Activated T-cell treated with anti-CD3 and anti-CD28 coated beads, Interleukin-2, amount 50 U/mL, for 72 hours (primary cell): ENCODE data around the gene ANP32A. TPM values are rescaled to one million over a fixed set of nuclear protein-coding genes. Genes with fewer than 3 reads are reported as not detected.

Source experiments
- ATAC-seq, 2 donors: fragments of 150-1000 bp; cut with Tn5 transposase; replicated peaks in 1 of 2; 2 replicates each; pipeline ENCODE4 v1.10.0; 2021; ENCODE audit warnings: moderate library complexity in 2 of 2, mild to moderate bottlenecking in 1 of 2
- DNase-seq, 2 donors: peaks; one replicate each; pipeline ENCODE4 v3.0.0; 2021 to 2022; ENCODE audit warnings: mixed read lengths in 1 of 2
- H3K27ac Mint-ChIP-seq: one replicate; pipeline ENCODE4 v1.8.0; 2022; ENCODE audit warnings: mild to moderate bottlenecking, moderate library complexity, mixed read lengths
- H3K27me3 Mint-ChIP-seq: one replicate; pipeline ENCODE4 v1.8.0; 2022; ENCODE audit warnings: low read depth, mixed read lengths
- H3K36me3 Mint-ChIP-seq, 2 donors: one replicate each; pipeline ENCODE4 v1.8.0; 2022; ENCODE audit warnings: mixed read lengths in 2 of 2, mild to moderate bottlenecking in 1 of 2; ENCODE audit not compliant: insufficient read depth in 2 of 2
- H3K4me1 Mint-ChIP-seq: one replicate; pipeline ENCODE4 v1.8.0; 2022; ENCODE audit warnings: low read depth, mixed read lengths
- H3K4me3 Mint-ChIP-seq, 2 donors: one replicate each; pipeline ENCODE4 v1.8.0; 2022; ENCODE audit warnings: mild to moderate bottlenecking in 2 of 2, mixed read lengths in 2 of 2, moderate library complexity in 2 of 2
- H3K9me3 Mint-ChIP-seq, 2 donors: one replicate each; pipeline ENCODE4 v1.8.0; 2022; ENCODE audit warnings: mixed read lengths in 2 of 2
- total RNA-seq, 2 donors: library from RNA; stranded (reverse); gene quantifications; one replicate each; pipeline ENCODE4 v1.2.3, GENCODE V29; 2022

Gene ANP32A
- total RNA-seq, 2 donors from 2014 or later = 200 to 204 TPM

DNA sequence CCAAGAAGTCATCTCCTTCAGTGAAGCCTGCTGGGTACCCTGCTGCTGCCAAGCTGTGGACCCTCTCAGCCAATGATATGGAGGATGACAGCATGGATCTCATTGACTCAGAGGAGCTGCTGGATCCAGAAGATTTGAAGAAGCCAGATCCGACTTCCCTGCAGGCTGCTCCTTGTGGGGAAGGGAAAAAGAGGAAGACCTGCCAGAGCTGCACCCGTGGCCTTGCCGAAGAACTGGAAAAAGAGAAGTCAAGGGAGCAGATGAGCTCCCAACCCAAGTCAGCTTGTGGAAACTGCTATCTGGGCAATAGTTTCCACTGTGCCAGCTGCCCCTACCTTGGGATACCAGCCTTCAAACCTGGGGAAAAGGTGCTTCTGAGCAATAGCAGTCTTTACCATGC is 13.7 kb upstream of the ANP32A start:
- H3K27ac Mint-ChIP-seq = no peak overlapping the region
- no peak for DNase-seq
- H3K4me3 Mint-ChIP-seq = no peak overlapping the region
- peaks cover 9% of the 10 kb centered on the region for H3K27me3 Mint-ChIP-seq
- ATAC-seq = no peak
- peaks cover 6 to 8% of the 10 kb centered on the region in 2 donors for H3K36me3 Mint-ChIP-seq
- H3K4me1 Mint-ChIP-seq = peaks cover 27% of the 10 kb centered on the region
- H3K9me3 Mint-ChIP-seq = peaks cover 4 to 8% of the 10 kb centered on the region in 2 donors

GRCh38 chr15:68833700-68834331 is 13.1 kb upstream of the ANP32A start:
- H3K27me3 Mint-ChIP-seq = peaks cover 5% of the 10 kb centered on the region
- DNase-seq = no peak
- peaks cover 6 to 8% of the 10 kb centered on the region in 2 donors for H3K36me3 Mint-ChIP-seq
- peak in 1 of 2 donors; percentile 26 for ATAC-seq
- H3K4me1 Mint-ChIP-seq = peaks cover 32% of the 10 kb centered on the region
- no peak overlapping the region for H3K4me3 Mint-ChIP-seq
- H3K27ac Mint-ChIP-seq = no peak overlapping the region
- H3K9me3 Mint-ChIP-seq = peaks cover 4 to 8% of the 10 kb centered on the region in 2 donors

GRCh38 chr15:68830141-68830785 is 9.6 kb upstream of the ANP32A start:
- no peaks in the 10 kb centered on the region for H3K9me3 Mint-ChIP-seq
- ATAC-seq = peak in 1 of 2 donors; percentile 74
- H3K27ac Mint-ChIP-seq = no peak overlapping the region
- peaks cover 33% of the 10 kb centered on the region for H3K4me1 Mint-ChIP-seq
- DNase-seq = peak in 1 of 2 donors; percentile 46
- H3K27me3 Mint-ChIP-seq = peaks cover 8% of the 10 kb centered on the region
- no peak overlapping the region for H3K4me3 Mint-ChIP-seq
- H3K36me3 Mint-ChIP-seq = no peaks in the 10 kb centered on the region

DNA sequence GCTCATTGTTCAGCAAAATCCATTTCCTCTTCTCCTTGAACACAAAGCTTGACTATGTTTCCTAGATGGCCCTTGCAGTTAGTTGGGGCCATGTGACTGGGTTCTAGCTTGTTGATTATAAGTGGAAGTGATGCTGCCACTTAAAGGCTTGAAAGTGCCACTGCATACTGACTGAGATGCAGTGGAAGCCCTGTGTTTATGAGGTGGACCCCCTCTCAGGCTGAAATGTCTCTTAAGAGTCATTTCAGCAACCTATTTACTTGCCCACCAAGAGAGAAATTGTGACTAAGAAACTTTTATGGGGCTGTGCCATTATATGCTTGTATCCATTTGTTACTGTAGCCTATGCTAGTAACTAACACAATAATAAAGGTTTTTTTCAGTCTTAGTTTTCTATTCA is 8.4 kb upstream of the ANP32A start:
- H3K9me3 Mint-ChIP-seq = no peaks in the 10 kb centered on the region

DNA sequence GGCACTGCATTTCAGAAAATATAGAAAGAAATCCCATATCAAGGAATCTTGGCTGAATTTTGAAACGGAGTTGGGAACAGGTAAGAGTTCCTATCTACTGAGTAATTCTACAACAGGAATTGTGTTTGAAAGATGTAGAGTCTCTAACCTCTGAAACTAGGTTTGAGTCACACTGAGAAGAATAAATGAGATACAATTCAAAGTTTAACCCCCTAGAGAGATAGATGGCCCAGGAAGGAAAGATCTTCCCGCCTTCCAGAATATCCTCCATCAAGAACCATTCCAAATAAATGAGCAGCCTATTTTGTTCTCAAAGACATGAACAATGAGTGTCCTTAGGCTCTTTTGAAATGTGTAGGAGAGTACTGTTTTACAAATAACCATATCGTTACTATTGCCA is 2.9 kb upstream of the ANP32A start:
- no peak overlapping the region for H3K4me3 Mint-ChIP-seq
- H3K9me3 Mint-ChIP-seq = no peaks in the 10 kb centered on the region
- no peak overlapping the region for H3K27ac Mint-ChIP-seq
- peaks cover 8% of the 10 kb centered on the region for H3K27me3 Mint-ChIP-seq
- DNase-seq (no peak), ATAC-seq (no peak)
- H3K36me3 Mint-ChIP-seq = peaks cover 9 to 16% of the 10 kb centered on the region in 2 donors
- peaks cover 23% of the 10 kb centered on the region for H3K4me1 Mint-ChIP-seq

More for the DNA sequence above, 8.4 kb upstream of the ANP32A start:
- ATAC-seq (peak; percentile 86 to 95), DNase-seq (peak; percentile 19 to 31)
- H3K27me3 Mint-ChIP-seq = peaks cover 8% of the 10 kb centered on the region
- H3K4me3 Mint-ChIP-seq = no peak overlapping the region
- H3K27ac Mint-ChIP-seq = no peak overlapping the region
- peaks cover 28% of the 10 kb centered on the region for H3K4me1 Mint-ChIP-seq
- H3K36me3 Mint-ChIP-seq = no peaks in the 10 kb centered on the region

DNA sequence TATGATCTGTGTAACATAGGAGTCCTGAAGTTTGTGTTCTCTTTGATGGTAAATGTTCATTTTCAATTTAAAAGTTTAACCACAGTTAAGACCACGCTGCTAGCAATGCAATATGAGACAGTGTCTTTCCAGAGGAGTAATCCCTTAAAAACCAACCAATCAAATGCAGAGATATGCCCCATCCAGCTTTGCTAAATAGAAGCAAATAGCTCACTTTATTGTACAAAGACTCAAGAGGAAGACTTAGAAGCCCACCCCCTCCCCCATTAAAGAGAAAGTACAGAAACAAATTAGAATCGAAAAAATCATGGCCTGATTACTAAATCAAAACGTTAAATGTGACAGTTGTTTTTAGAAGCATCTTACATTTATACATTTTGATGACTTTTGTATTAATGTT is 2.1 kb upstream of the ANP32A start:
- H3K36me3 Mint-ChIP-seq = peaks cover 9 to 16% of the 10 kb centered on the region in 2 donors
- H3K4me3 Mint-ChIP-seq = peak overlapping the region; percentile 51 to 100
- no peak for DNase-seq
- no peak for ATAC-seq
- H3K9me3 Mint-ChIP-seq = no peaks in the 10 kb centered on the region
- H3K4me1 Mint-ChIP-seq = peaks cover 23% of the 10 kb centered on the region
- H3K27me3 Mint-ChIP-seq = peaks cover 6% of the 10 kb centered on the region
- no peak overlapping the region for H3K27ac Mint-ChIP-seq

DNA sequence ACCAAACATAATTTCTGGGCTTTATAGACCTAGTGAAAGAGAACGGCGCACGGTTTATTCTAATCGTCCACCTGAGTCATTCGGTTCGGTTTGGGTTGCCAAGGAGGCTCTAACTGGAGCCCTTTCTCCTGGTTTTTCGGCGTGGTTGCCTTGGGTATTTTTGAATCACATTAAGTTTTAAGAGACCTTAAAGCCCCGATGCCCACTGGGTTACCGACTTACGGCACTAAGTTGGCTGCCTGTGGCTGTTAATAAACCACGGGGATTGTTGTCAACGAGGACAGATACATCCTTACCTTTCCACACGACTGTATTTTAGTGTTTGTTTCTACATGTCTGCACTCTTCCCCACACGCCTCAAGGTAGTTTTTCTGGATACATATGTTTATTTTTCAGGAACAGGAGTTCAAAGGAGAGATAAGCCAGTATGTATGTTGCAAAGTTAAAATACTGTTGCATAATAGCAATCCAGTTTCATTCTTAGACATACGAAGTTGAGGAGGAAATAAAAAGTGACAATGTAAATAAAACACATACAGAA is 1.2 kb upstream of the ANP32A start:
- Mint-ChIP-seq H3K9me3 (no peaks in the 10 kb centered on the region), H3K36me3 (peaks cover 11 to 20% of the 10 kb centered on the region in 2 donors), H3K27me3 (no peaks in the 10 kb centered on the region), H3K4me1 (peaks cover 29% of the 10 kb centered on the region), H3K4me3 (peak overlapping the region; percentile 99 to 100), H3K27ac (peak overlapping the region; percentile 86)
- DNase-seq (peak; percentile 27 to 29), ATAC-seq (no peak)

- peaks cover 11 to 20% of the 10 kb centered on the region in 2 donors for H3K36me3 Mint-ChIP-seq
- H3K27ac Mint-ChIP-seq = peak overlapping the region; percentile 86
- H3K9me3 Mint-ChIP-seq = no peaks in the 10 kb centered on the region
- H3K4me1 Mint-ChIP-seq = peaks cover 35% of the 10 kb centered on the region
- DNase-seq = peak in 1 of 2 donors; percentile 19
- H3K27me3 Mint-ChIP-seq = no peaks in the 10 kb centered on the region
- H3K4me3 Mint-ChIP-seq = peak overlapping the region; percentile 99 to 100
- peak in 1 of 2 donors; percentile 9 for ATAC-seq
These were observed 620 bp upstream of the ANP32A start for GRCh38 chr15:68821190-68821840.

DNA sequence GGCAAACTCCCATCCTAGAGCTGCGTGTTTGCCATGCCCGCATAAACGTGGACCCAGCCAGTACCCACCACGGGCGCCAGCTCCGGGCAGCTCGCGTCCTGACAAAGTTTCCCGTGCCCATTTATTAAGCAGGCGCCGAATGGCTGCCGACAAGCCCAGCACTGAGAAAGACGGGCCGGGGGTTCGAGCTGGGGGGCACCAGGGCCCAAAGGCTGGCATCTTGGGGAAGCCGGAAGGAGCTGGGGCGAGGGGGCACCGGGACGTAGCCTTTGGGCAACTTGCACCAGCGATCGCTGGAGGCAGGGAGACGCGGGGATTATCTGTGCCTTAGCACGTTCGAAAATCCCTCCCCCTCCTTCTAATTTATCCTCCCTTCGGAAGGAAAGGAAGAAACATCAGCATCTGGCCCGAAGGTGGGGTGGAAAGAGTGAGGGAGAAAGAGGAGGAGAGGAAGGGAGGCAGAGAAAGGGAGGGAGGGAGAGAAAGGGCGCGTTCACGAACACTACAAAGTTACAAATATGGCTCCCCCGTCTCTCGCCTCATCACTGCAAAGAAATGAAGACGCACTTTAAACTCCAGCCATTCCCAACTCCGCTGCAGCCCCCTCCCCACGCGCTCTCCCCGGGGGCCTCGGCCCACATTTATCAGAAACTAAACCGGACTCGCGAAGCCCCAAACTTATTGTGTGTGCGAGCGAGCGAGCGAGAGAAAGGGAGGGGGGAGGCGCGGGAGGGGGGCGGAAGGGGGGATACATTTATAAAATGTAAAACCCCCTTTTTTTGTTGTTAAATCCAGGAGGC is 1.0 kb downstream of the ANP32A start:
- DNase-seq = peak; percentile 43 to 47
- H3K4me3 Mint-ChIP-seq = peak overlapping the region; percentile 99 to 100
- peaks cover 49% of the 10 kb centered on the region for H3K4me1 Mint-ChIP-seq
- H3K27ac Mint-ChIP-seq = peak overlapping the region; percentile 100
- ATAC-seq = no peak
- H3K9me3 Mint-ChIP-seq = no peaks in the 10 kb centered on the region
- H3K36me3 Mint-ChIP-seq = peaks cover 17 to 20% of the 10 kb centered on the region in 2 donors
- H3K27me3 Mint-ChIP-seq = no peaks in the 10 kb centered on the region

DNA sequence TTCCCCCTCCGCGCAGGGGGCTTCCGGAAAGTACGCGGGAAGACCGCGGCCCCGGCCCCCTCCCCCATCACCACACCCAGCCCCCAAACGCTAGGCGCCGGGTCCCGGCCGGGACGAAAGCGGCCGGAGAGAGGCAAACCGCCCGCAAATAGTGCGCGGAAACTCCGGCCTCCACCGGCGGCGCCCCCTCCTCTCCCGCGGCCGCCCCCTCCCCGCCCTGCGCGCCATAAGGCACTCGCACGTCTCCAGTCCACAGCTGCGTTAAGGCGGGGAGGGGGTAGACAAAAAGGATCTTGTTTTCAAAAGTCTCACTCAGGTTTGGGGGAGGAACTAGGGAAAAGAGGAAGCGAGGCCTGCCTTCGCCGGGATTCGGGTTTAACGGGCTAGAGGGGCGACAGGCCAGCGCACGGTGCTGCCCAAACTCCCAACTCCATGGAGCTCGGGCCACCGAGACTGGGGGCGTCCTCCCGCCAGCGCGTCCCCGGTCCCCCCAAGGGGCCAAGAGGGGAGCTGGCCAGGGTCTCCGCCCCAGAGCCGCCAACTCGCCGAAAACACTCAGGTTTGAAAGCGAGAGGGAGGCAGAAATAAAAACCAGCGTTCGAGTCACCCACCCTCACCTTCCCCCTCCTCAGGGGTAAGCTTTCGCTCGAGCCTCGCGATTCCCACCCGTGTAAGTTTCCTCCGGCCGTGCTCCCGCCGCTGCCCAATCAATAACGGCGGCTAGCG is 1.8 kb downstream of the ANP32A start:
- H3K27me3 Mint-ChIP-seq = no peaks in the 10 kb centered on the region

DNA sequence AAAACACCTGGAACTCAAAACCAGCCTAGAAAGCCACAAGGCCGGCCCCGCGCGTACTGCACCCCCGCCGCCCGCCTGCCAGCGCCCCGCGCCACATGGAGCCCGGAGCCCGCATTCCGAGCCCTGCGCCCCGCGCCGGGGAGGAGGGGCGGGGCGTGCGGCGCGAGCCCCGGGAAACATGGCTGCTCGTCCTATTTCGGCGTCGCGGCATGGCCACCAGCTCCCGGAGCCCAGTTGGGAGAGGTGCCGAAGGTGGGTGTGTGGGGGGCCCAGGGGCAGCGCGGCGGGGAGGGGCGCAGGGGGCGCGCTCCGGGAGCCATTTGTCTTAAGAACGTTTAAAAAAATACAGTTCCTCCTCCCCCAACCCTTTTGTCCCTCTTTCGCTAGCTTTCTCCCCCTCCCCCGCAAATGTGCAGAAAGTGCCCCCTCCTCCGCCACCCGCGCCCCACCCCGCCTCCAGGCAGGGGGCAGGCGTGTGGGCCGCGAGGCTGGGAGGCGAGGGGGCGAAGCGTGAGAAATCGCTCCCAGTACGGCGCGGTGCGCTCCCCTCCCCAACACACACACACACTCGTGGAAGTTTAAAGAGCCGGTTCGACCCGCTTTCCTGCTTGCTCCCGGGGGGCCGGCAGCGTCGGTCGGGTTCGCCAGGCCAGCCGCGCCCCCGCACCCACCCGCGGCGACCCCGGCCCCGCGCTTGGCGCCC is 2.5 kb downstream of the ANP32A start:
- H3K4me1 Mint-ChIP-seq = peaks cover 50% of the 10 kb centered on the region
- peak; percentile 27 to 34 for ATAC-seq
- DNase-seq = peak; percentile 73 to 81
- peak overlapping the region; percentile 99 to 100 for H3K4me3 Mint-ChIP-seq
- no peaks in the 10 kb centered on the region for H3K9me3 Mint-ChIP-seq
- peaks cover 20% of the 10 kb centered on the region in 2 donors for H3K36me3 Mint-ChIP-seq
- no peaks in the 10 kb centered on the region for H3K27me3 Mint-ChIP-seq
- H3K27ac Mint-ChIP-seq = no peak overlapping the region

More for the DNA sequence above, 1.8 kb downstream of the ANP32A start:
- Mint-ChIP-seq H3K4me1 (peaks cover 53% of the 10 kb centered on the region), H3K4me3 (peak overlapping the region; percentile 99 to 100), H3K27ac (peak overlapping the region; percentile 96), H3K9me3 (no peaks in the 10 kb centered on the region), H3K36me3 (peaks cover 19 to 20% of the 10 kb centered on the region in 2 donors)
- ATAC-seq = no peak
- DNase-seq = peak; percentile 23 to 49
